Right renal cortex interstitium (tissue), 3 donors: ENCODE measurements around the gene UNC5A. TPM values are rescaled to one million over a fixed set of nuclear protein-coding genes. Genes with fewer than 3 reads are reported as not detected.

Source experiments
- DNase-seq, 3 donors: peaks; one replicate each; pipeline ENCODE4 v3.0.0-alpha.2; 2013; ENCODE audit warnings: low read depth in 3 of 3, low spot score in 2 of 3
- polyA plus RNA-seq, 3 donors: library from polyadenylated mRNA; unstranded; fragments of 120-200 nt; gene quantifications; one replicate each; pipeline ENCODE4 v1.2.1, GENCODE V29; 2013; ENCODE audit not compliant: insufficient read length in 3 of 3

UNC5A gene
- polyA plus RNA-seq, 3 donors, result 0.10 to 0.14 (median 0.10) TPM

DNA sequence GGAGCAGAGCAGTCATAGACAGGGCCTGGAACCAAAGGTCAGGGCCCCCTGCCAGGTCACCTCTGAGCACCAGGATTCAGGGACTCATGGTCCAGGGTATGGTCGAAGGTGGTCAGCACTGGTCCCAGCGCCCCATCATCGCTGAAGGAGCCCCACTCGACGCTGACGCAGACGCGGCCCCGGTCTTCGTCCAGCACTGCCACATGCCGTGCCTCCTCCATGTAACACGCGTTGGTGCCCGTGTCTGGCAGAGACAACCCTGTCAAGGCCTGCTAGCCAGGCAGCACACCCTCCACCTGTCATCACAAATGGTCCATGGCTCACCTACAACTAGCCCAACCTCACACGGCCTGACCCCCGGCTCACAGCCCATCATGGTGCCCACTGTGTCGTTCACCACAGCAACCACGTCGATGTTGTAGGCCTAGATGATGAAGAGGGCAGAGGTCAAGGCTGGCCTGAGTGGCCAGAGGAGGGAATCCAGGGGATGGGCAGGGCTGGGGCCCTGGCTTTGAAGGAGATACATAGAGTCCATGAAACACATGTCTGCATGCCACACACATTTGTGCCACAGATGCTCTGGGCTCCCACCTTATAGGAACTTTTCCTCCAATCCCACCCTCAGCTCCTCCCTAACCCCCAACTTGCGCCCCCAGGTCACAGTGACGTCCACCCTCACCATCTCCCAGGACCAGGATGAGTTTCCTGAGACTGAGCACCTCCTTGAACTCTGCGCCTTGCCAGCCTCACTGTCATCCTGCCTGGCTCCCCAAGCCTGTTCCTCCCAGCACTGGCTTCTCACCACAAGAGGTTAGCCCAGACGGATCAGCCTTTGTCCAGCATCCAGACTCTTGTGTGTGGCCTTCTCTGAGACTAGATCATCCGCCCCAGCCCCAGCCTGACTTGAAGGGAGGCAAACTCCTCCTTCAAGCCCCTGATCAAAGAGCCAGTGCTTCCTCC, 79.2 kb downstream of the UNC5A start:
- DNase-seq, result no peak

DNA sequence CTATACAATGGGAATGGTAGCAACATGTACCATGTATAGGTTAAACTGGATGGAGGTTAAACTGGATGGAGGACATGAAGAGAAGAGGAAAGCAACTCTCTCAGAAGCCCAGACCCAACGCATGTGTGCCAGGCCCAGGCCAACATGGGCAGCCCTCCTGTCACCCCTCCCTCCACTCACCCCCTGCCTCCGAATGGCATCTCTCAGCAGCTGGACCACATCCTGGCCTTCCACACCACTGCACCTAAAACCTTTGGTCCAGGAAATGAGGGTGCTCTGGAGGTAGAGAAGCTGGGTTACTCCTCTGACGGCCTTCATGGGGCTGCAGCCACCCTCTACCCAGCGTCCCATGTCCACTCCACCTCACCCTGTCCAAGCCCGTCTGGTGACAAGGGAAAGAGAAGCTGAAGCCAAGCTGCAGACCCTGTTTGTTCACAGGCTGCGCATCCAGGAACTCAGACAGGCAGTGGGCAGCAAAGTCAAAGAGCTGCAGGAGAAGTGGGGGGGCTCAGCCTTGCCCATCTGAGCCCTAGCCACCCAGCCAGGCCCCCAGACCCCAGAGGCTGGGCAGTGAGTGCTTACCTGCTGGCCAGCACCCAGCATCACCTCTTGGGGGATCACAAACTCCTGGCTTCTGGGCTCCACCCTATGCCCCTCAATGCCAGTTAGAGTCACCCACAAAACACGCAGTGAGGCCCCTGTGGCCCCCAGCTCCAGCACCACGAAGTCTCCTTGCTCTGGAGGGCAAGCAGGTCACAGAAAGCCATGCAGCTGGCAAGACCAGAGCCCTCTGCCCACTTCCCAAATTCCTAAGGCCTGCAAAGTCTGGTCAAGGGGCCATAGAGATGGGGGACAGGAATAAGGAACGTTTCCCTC, 80.3 kb downstream of the UNC5A start:
- DNase-seq, result no peak

DNA sequence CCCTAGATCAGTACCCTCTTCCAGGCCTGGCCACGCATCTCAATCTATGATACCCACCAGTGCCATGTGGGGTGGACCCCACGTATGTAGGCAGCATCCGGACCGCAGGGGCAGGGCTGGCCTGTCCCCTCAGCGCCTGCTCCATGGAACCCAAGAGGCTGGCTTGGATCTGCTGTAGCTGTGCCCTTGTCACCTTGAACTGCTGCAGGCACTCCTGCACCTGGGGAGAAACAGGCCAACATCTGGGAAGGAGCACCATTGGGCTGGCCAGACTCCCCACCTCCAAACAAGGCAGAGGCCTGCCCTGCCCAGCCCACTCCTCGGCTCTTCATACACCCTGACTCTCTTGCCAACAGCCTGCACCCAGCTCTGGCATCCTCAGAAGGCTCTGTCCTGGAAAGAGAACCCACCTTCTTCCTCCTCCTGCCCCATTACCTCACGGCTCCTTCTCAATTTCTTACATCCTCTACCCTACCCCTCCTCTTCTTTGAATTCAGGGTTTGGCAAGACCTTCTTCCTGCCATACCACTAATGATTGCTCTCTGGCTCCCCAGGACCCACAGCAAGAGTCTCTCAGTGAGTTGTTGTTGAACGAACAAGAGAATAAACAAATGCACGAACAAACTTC, 81.1 kb downstream of the UNC5A start:
- no peak for DNase-seq

DNA sequence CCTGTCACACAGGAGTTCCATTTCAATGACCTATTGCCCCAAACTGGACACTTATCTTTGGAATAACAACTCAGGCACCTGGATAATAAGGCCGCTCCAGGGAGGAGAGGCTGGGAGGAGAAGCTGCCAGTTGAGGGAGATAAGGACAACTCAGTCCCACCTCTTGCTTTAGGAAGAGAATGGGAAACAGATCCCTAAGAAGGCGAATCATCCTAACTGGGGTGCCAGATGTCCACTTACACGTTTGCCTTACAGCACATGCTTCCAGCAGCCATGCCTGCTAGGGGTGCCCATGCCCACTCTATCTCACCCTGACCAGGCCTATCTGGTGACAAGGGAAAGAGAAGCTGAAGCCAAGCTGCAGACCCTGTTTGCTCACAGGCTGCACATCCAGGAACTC, 82.3 kb downstream of the UNC5A start:
- no peak for DNase-seq

DNA sequence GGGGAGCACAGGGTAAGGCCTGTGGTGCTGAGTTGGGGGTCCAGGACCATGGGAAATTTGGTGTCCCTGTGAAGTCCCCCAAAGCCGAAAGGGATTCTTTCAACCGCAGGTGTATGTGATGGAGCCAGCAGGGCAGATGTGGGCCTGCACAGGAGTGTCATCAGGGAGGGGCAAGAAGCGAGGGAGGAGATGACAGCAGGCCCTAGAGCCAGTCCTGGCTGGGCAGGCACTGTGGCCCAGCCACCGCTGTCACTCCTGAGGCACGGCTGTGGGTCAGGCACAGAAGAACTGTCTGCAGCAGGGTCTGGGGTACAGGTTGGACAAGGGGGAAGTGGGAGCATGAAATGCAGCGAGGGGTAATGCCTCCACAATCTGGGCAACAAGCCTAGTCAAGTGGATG, 83.9 kb downstream of the UNC5A start:
- no peak for DNase-seq

DNA sequence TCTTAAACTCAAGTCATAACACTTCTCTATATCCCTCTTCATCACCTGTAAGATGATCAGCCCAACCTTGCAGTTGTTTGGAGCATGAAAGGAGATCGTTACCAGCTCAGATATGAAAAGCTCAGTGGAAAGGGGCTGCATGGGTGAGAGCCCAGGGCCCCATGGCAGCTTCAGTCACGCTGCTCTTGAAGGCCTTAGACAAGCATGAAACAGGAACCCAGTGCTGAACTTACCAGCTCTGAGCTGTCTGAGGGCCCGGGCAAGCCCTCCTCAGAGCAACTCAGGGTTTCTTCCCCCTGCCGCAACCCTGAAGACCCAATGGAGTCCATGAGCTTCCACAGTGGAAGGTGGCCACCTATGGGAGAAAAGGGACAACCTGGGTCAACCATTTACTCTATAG, 85.5 kb downstream of the UNC5A start:
- no peak for DNase-seq

DNA sequence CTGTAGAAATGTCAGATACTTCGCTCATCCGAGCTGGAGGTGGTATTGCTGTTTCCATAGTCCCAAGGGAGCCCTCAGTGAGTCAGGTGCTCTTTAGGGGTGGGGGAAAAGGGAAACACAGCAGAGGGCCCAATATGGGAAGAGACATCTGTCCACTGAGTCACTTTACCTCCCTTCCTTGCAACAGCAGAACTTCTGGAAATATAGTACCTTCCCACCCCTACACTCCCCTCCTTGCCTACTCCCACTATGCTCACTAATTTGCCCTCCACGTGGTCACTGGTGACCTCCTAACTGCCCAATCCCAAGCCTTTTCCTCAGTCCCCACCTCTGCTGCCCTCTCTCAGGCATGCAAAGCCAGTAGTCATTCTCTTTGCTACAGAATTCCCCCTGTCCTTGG, 86.9 kb downstream of the UNC5A start:
- DNase-seq, result no peak

DNA sequence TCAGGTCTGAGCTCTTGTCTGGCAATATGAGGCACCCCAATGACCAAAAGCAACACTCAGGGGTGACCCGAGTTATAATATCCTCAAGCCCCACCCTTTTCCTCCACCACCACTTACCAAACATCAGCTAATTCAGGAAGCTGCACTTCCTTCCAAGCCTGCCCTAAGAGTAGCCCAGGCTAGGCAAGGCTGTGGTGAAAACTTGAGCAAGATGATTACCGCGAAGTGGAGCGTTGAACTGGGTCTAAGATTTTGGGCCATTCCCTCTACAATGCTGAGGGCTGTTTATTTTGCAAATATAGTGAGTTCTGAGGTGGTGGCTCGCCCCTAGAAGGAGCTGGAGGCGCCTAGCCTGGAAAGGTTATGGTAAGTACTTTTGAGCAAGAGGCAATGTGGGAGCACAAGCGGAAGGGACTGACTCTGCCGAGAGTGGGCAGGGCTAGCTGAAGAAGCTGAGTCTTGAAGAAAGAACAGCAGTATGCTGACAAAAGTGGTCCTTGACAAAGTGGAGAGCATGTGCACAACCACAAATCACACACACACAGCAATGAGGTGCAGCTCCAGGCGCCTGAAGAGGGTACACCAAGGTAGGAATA, 89.0 kb downstream of the UNC5A start, which contains the start of gene HK3:
Gene HK3 (minus strand): TSS at position 51 of the 596 bp plus-strand sequence. CDS start 3,187 bp downstream, outside the sequence.
- no peak for DNase-seq

DNA sequence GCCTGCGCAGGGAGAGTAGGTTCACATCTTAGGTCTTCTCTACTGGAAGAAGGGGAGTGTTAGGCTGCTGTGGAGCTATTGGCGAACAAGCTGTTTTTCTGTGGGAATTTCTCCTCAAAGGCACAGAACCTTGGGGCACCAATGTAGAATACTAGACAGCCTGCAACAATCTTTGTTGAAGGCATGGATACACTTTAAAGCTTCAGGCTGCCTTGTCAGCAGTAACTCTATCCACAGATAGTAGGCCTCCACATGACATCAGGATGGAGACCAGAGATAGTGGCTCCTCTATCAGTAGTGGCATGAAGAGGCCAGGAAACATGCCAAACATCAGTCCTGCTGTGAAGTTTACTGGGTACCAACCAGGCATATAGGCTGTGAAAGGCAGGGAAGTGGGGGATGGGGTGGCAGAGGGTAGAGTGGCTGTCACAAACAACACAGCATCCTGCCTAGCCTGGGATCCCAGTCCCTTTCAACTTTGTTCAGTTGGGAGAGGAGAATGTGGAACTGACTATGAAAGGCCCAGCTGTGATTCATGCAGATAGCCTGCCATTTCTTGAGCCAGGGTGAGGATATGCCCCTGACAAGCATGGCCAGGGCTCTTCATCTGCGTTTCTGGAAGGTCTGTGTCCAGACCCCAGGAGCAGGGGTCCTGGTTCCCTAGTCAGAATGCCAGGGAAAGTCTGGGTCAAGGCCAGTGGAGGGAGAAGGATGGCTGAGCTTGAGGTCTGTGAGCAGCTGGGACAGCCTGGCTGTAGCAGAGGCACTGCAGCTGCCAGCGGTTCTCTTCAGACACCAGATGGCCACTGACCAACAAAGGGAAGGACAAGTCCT, 89.8 kb downstream of the UNC5A start:
- DNase-seq, result no peak

DNA sequence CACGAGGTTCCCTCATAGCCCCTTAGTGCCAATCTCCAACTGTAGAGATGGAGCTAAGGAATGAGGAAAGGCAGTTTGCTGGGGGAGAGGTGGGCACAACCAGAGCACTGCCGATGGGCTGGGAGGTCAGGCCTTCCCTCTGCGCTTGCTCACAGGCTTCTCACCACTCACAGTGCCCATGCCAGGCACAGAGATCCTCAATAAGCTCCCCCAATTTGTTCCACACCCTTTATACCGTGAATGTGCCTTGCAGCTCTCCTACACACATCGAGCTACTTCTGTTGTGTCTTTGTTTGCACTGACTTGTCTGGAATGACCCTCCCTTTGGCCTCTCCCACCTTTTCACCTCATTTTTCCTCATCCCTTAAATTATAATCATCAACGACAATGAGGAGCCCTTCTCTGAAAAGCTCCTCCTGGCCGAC, 90.4 kb downstream of the UNC5A start:
- DNase-seq, result no peak

DNA sequence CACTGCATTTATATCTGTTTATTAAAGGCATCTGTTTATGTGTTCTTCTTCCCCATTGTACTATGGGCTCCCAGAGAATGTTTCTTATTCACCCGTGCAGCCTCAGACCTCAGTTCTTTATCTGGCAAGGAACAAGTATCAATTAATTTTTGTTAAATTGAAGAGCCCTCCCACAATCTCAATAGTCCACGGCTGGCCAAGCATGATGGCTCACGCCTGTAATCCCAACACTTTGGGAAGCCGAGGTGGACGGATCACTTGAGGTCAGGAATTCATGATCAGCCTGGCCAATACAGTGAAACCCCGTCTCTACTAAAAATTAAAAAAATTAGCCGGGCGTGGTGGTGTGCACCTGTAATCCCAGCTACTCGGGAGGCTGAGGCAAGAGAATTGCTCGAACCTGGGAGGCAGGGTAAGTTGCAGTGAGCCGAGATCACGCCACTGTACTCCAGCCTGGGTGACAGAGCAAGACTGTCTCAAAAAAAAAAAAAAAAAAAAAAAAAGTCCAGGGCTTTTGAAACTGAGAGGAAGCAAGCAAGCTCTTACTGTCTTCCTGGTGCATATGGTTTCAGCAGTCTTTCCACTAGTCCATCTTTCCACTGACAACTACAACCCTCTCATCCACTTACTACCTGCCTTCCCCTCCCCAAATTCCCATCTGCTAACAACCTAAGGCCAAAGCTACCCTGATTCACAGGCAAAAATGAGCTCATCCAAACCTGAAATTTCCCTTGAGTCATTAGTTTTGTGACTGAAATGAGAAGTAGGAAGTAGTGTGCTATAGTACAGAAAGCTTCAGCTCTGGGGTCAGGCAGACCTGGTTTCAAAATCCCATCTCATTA, 91.1 kb downstream of the UNC5A start:
- no peak for DNase-seq

DNA sequence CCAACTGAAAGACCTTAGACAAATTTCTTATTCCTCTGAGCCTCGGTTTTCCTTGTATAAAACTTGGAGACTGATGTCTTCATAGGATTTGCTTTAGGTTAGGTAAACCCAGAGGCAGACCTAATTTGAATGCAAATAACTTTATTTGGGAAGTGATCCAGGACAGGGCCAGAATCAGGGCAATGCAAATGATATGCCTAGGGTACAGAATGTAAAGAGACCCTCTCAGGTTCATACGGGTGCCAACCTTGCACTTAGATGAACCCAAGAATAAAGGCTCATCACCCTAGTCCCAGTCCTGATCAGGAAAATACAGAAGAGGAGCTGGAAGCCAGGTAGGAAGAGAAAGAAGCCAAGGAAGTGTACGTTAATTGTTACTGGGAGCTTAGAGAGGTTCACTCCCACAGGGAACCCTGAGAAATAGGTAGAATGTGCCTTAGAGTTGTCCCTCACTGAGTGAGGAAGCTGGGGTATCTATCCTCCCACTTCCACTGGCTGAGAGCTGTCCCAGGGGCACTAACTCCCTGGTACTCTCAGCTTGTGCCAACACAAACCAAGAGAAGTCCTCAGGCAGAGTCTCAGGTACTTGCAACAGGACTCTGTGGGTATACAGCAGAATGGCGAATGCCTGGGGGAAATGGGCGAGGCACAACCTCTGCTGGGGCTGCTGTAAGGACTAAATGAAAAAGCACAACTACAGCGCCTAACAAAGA, 91.9 kb downstream of the UNC5A start:
- no peak for DNase-seq

DNA sequence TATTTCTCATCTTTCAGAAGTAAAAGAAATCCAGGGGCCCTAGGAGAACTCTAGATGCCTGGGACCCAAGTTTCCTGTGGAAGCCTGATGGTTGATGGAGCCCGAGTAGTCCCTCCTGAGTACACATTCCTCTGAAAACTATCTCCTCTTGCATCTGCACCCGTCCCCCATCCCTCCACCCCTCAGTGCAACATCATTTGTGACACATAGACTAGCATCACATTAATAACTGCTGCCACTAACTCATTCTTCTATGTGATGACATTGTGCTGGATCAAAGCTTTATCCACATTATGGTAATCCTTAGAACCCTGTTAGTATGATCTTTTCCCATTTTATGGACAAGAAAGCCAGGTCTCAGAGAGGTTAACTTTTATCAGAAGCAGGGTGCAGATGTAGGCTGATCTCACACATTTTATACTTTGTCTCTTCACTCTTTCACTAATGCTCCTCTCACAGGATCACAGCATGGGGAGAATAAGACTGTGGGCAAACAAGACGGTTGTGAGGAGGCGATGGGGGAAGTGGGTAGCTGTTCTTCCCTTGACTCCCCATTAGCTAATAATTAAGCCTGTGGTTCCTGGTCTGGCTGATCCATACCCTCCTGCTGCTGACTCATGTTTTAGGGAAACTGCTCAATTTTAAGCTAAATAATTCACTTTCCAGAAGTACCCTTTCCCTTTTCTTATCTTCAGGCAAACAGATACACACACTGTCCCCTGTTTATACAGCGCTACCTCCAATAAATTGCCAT, 92.7 kb downstream of the UNC5A start:
- no peak for DNase-seq

DNA sequence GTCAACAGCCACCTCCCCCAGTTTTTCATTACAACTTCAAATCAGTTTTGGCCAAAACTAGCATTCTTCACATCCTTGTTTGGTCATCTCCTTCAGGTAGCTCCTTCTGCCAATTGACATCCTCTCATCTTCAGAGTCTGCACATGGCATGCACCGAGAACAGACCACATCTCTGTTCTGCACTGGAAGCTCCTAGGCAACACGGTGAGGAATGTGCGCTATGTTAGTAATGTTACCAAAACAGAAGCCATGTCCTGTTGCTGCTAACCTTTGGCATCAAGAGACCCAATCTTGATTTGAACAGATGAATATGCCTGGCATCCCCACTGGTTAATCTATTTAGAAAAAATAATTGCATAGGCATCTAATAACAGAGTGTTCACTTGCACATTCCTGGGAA, 93.9 kb downstream of the UNC5A start:
- DNase-seq, result no peak

DNA sequence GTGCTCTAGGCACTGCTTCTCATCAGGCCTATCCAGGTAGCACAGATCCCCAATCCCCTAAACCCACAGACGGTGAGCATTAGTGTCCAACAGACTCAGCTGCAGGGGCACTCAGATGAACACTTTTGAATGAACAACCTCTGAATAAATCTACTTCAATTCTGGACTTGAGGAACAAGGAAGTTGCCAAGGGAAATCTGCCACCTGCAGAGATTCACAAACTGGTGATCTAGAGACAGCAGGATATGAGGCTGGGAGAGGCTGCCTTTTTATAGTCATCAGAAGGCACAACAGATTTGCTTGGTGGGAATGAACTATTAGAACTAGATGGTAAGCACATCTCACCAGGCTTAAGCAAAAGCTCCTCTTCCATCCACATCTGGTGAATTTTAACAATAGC, 95.8 kb downstream of the UNC5A start:
- DNase-seq, result no peak

DNA sequence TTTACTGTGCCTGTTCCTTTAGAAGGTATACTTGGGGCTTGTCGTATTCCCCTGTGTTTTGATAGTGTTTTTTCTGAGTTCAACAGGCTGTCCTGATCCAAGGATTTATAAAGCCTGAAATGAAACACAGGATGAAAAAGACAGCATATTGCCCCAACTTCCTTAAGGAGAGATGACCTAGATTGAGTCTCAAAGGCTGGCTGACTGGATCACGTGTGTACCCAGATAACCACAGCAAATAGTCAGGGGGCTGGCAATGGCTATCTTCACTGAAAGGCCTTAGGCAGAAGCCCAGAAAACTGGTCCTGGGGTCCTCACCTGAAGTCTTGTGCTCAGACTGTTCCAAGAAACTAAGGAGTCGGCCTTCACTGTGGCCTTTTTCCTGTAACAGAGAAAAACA, 96.4 kb downstream of the UNC5A start:
- DNase-seq, result no peak

DNA sequence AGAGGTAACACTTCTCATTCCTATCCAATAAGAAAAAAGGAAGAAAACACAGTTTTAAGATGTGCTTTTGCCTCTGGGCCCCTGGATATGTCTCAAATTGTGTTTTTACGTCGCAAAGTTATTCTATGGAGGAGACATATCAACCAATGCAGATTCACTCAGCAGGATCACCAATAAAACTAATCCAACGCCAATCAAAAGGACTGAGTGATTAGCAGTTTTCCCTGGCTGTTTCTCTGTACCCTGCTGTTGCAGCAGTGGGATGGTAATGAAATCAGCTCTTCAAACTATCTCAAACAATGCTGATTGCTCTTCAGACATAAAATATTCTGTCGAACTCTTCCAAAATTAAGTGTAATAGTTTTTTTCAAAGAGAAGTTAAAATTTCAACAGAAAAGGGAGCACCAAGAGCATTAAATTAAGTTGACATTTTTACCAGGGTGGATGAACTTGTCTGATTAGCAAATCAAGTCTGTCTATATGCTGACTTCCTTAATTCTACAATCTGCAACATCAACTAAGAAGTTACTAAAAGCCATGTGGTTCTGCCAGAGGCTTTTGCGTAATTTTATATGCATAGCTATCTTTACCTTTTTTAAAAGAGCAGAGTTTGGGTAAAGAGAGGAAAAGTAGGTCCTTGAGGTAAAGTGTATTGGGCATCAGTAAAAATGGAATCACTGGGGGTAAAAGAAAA, 98.5 kb downstream of the UNC5A start:
- DNase-seq, result no peak
